Psoas muscle (tissue), 8 donors: ENCODE results near the gene ITSN1. TPM values are rescaled to one million over a fixed set of nuclear protein-coding genes. Genes with fewer than 3 reads are reported as not detected.

Source experiments
- ATAC-seq, 4 donors: fragments of 200-7000 bp; cut with Tn5 transposase; one replicate each; pipeline ENCODE4 v1.9.1; 2020; ENCODE audit warnings: moderate library complexity in 3 of 4, mild to moderate bottlenecking in 2 of 4
- DNase-seq, 2 donors: peaks; one replicate each; pipeline ENCODE4 v3.0.0-alpha.2; 2020
- H3K27ac ChIP-seq: fragments of 200-600 bp; one replicate; pipeline ENCODE4 v1.8.0; 2022
- H3K27me3 ChIP-seq, 3 donors: fragments of 200-600 bp in 1 of 3; one replicate each; pipeline versions ENCODE4 v1.6.1 to v1.8.0; 2013 to 2022; ENCODE audit warnings: low read length in 2 of 3, mild to moderate bottlenecking in 2 of 3, moderate library complexity in 1 of 3; ENCODE audit not compliant: insufficient read depth in 3 of 3
- H3K36me3 ChIP-seq, 2 donors: fragments of 200-600 bp in 1 of 2; one replicate each; pipeline versions ENCODE4 v1.6.1 to v1.8.0; 2013 to 2022; ENCODE audit warnings: low read depth in 1 of 2, mild to moderate bottlenecking in 1 of 2, moderate library complexity in 1 of 2; ENCODE audit not compliant: insufficient read depth in 1 of 2
- H3K4me1 ChIP-seq: fragments of 200-600 bp; one replicate; pipeline ENCODE4 v1.8.0; 2022
- H3K4me3 ChIP-seq: fragments of 200-600 bp; one replicate; pipeline ENCODE4 v1.8.0; 2022; ENCODE audit warnings: mild to moderate bottlenecking
- H3K9me3 ChIP-seq: fragments of 200-600 bp; one replicate; pipeline ENCODE4 v1.8.0; 2022
- WGBS, 3 donors: extraction: QIAGEN DNeasy Blood & Tissue Kit; methylation state at CpG; one replicate each; pipeline versions ENCODE4 v1.1.6 to v1.1.7; 2013; 5-methylcytosine and 5-hydroxymethylcytosine counted together
- intact Hi-C, 2 donors: fragments of 100-400 bp; cut with DNase I; formaldehyde crosslinking; loops; one replicate each; pipeline versions ENCODE4 v1.11.0 to v1.14.2; 2022
- polyA plus RNA-seq, 3 donors: library from polyadenylated mRNA; stranded (reverse); fragments of 200-250 nt; gene quantifications; one replicate each; pipeline ENCODE4 v1.2.3, GENCODE V29; 2013
- total RNA-seq, 4 donors: library from RNA; stranded (reverse); fragmentation: NEBNext Ultra II Directional in 2 of 4; extraction: Animal tissue kit (Norgen Biotek cat#: 25700) in 2 of 4; gene quantifications; one replicate each; pipeline versions ENCODE4 v1.2.1 to v1.2.4, GENCODE V29; 2021 to 2023
- TF ChIP-seq, protein P1 (sequence below): fragments of 200-600 bp; IDR thresholded peaks from one replicate; pipeline ENCODE4 v1.8.0; 2022; ENCODE audit warnings: antibody characterized with exemption
- donor health status: healthy with polysubstance abuse.
- donor health status: DM: no; HTN: no; CAD: no; lungs with moderate emphysema.
- donor health status: Bipolar disorder and iron deficiency.
- donor health status: healthy.
- donor health status: DM: yes; HTN: yes; CAD: no.
- donor health status: DM: no; HTN: no; CAD: no.
- donor health status: DM: no; HTN: no; CAD: no.
- donor health status: DM: yes; HTN: yes; CAD: no.

ITSN1 gene
- total and polyA plus RNA-seq, 7 donors: 9.3 to 43.8 (median 22.4) TPM

DNA sequence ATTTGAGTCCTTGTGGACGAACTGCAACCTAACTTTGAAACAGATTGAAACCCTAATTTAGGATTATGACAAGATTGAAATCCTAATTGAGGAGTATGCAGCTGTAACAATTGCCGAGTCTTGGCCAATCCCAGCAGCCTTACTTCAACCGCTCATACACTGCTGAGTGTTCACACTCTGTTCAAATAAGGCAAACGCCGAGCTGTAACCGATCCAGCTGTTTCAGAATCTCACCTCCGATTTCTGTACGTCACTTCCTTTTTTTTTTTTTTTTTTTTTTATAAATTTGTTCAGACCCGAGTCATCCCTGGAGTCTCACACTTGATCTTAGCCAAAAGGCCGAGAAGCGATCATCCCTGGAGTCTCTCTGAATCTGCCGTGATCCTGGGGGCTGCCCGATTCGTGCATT lies 295.6 kb downstream of the ITSN1 start:
- Histone ChIP-seq H3K36me3 (no peaks in the 10 kb centered on the region), H3K4me3 (no peak overlapping the region), H3K27ac (no peak overlapping the region), H3K4me1 (no peaks in the 10 kb centered on the region), H3K27me3 (no peaks in the 10 kb centered on the region), H3K9me3 (no peaks in the 10 kb centered on the region)
- DNase-seq: no peak
- ATAC-seq: no peak
- 79 to 82% (median 80%) methylated on average over 14 of the region's 14 CpGs for WGBS, 3 donors
- intact Hi-C loops: loop anchor here (5.0 to 10.0 kb wide), 3 partner anchors 377 to 409 kb away; no protein-coding TSS in a partner anchor
- TF ChIP-seq, protein P1, sequence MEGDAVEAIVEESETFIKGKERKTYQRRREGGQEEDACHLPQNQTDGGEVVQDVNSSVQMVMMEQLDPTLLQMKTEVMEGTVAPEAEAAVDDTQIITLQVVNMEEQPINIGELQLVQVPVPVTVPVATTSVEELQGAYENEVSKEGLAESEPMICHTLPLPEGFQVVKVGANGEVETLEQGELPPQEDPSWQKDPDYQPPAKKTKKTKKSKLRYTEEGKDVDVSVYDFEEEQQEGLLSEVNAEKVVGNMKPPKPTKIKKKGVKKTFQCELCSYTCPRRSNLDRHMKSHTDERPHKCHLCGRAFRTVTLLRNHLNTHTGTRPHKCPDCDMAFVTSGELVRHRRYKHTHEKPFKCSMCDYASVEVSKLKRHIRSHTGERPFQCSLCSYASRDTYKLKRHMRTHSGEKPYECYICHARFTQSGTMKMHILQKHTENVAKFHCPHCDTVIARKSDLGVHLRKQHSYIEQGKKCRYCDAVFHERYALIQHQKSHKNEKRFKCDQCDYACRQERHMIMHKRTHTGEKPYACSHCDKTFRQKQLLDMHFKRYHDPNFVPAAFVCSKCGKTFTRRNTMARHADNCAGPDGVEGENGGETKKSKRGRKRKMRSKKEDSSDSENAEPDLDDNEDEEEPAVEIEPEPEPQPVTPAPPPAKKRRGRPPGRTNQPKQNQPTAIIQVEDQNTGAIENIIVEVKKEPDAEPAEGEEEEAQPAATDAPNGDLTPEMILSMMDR: no peak

DNA sequence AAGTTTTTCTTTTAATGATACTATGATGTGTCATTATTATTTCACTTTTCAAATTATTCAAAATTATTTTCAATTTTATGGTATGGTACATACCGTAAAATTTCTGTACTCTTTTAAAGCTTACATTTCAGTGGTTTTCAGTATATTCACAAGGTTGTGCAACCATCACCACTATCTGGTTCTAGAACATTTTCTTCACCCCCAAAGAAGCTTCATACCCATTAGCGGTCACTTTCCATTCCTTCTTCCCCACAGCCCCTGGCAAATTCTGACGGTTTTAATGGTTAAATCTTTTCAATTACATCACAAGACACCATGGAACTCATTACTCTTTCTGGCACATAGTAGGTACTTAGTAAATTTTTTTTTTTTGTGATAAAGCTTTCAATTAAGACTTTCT lies 296.1 kb downstream of the ITSN1 start:
- Histone ChIP-seq H3K27me3 (no peaks in the 10 kb centered on the region), H3K9me3 (no peaks in the 10 kb centered on the region), H3K4me1 (no peaks in the 10 kb centered on the region), H3K36me3 (no peaks in the 10 kb centered on the region), H3K27ac (no peak overlapping the region), H3K4me3 (no peak overlapping the region)
- intact Hi-C loops: loop anchor here (5.0 to 10.0 kb wide), 3 partner anchors 376 to 409 kb away; no protein-coding TSS in a partner anchor
- ATAC-seq (no peak), DNase-seq (no peak)
- 81 to 88% (median 86%) methylated on average over 3 of the region's 3 CpGs for WGBS, 3 donors
- TF ChIP-seq, protein P1: no peak

DNA sequence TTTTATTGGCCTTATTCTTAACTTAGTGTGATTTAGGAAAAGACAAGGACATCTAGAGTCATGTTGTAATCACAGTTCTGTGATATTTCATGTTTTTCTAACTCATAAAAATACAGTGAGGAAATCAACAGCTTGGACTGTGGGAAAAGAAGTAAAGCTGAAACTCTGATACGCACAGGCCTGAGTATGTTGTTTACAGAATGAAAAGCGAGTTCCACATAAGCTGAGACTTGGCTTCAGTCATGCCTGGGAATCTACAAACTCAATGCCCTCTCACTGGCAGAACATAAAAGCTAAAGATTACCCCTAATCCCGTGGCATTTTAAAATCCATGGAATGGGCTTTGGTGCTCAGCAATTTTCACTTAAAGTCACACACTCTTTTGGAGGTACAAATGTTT lies 296.9 kb downstream of the ITSN1 start:
- intact Hi-C loops: loop anchor here (5.0 to 10.0 kb wide), 3 partner anchors 376 to 408 kb away; no protein-coding TSS in a partner anchor
- H3K4me3 ChIP-seq: no peak overlapping the region
- ATAC-seq (no peak), DNase-seq (no peak)
- H3K27ac ChIP-seq: no peak overlapping the region
- TF ChIP-seq, protein P1: no peak
- no peaks in the 10 kb centered on the region for H3K27me3 ChIP-seq
- H3K9me3 ChIP-seq: no peaks in the 10 kb centered on the region
- no peaks in the 10 kb centered on the region for H3K36me3 ChIP-seq
- WGBS, 3 donors: 48 to 66% (median 65%) methylated on average over 3 of the region's 3 CpGs
- no peaks in the 10 kb centered on the region for H3K4me1 ChIP-seq

DNA sequence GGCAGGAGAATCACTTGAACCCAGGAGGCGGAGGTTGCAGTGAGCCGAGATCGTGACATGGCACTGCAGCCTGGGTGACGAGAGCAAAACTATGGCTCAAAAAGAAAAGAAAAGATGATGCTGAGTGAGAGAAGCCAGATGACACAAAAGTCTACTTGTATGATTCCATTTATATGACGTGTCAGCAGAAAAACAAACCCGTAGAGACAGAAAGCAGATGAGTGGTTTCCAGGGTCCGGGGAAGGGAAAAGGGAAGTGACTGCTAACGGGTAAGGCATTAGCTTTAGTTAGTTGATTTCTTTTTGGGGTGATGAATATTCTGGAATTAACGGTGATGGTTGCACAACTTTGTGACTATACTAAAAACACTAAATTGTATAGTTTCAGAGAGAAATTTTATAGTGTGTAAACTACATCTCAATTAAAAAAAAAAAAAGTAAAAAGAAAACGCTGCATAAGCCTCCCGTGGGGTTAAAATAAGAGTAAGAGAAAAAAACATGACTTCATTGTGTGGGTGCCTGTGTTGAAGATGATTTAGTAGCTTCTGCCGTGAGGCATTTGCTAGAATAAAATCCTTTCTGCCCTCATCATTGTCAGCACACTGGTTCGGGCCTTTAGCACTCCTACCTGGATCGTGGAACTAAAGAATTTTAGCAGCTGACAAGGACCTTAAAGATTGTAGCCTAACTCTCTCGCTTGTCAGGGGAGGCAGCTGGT lies 298.0 kb downstream of the ITSN1 start:
- intact Hi-C loops: loop anchor here in 1 of 2 donors (10.0 kb wide), 1 partner anchor 134 kb away; the partner anchor contains the start of genes MRPS6 and SLC5A3
- 74 to 87% (median 82%) methylated on average over 15 of the region's 15 CpGs for WGBS, 3 donors
- Histone ChIP-seq H3K4me3 (no peak overlapping the region), H3K4me1 (no peaks in the 10 kb centered on the region), H3K36me3 (no peaks in the 10 kb centered on the region), H3K27ac (no peak overlapping the region), H3K9me3 (no peaks in the 10 kb centered on the region), H3K27me3 (no peaks in the 10 kb centered on the region)
- DNase-seq (no peak), ATAC-seq (no peak)
- TF ChIP-seq, protein P1: no peak
